ENCODE measurements around the gene HNRNPM. TPM values are rescaled to one million over a fixed set of nuclear protein-coding genes. Genes with fewer than 3 reads are reported as not detected.

HNRNPM gene
- total RNA-seq, 2 experiments from 2014 or later = 269 to 272 TPM

GRCh38 chr19:8461376-8461775, 16.6 kb downstream of the HNRNPM start:
- DNase-seq (no peak), ATAC-seq (ENCODE audit: poor library complexity) (no peak)
- Histone ChIP-seq H3K36me3 (ENCODE audit: insufficient read depth, low read length) (peaks cover 88% of the 10 kb centered on the region), H3K4me3 (ENCODE audit: low read length) (no peak overlapping the region), H3K27ac (ENCODE audit: low read depth in 1 of 2, low read length in 2 of 2) (no peak overlapping the region), H3K9me3 (ENCODE audit: control insufficient read depth in 1 of 2, insufficient read depth in 1 of 2, low read length in 2 of 2) (no peaks in the 10 kb centered on the region), H3K4me1 (ENCODE audit: insufficient read depth, low read length) (peaks cover 23% of the 10 kb centered on the region), H3K27me3 (ENCODE audit: control insufficient read depth in 1 of 2, insufficient read depth in 2 of 2, low read length in 2 of 2) (no peaks in the 10 kb centered on the region)
- H3K27me3 Mint-ChIP-seq = no peaks in the 10 kb centered on the region
- TF ChIP-seq CTCF (IDR thresholded peaks at IDR 0.05) = no peak
- peaks cover 80% of the 10 kb centered on the region for H3K4me1 Mint-ChIP-seq (ENCODE audit: low read depth)
- H3K4me3 Mint-ChIP-seq = no peak overlapping the region
- POLR2A ChIA-PET = no interaction called here
- no peaks in the 10 kb centered on the region for H3K9me3 Mint-ChIP-seq
- CTCF ChIA-PET = no interaction called here
- intact Hi-C loops (cut with DNase I, micrococcal nuclease) = no loop called here
- peak overlapping the region; percentile 43 for H3K27ac Mint-ChIP-seq
- H3K36me3 Mint-ChIP-seq (ENCODE audit: low read depth) = peaks cover 96% of the 10 kb centered on the region

DNA sequence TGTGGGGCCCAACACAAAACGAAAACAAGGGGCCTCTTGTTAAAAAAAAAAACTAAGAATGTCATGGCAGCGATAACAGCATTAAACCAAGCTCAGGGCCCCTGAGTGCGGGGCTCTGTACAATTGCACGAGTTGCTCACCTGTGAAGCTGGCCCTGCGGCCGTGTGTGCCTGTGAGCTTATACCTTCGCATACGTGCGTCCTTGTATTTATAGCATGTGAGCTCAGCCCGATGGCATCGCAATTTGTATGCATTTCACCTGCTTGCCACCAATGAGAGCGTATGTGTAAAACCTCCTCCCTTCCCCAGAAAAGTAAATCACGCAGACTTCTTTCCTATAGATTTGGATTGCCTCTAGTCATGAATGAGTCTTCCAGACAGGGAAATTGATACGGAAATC, 17.1 kb downstream of the HNRNPM start:
- H3K4me1 Mint-ChIP-seq (ENCODE audit: low read depth) = peaks cover 76% of the 10 kb centered on the region
- CTCF ChIA-PET = no interaction called here
- no peaks in the 10 kb centered on the region for H3K9me3 Mint-ChIP-seq
- Histone ChIP-seq H3K27ac (ENCODE audit: low read depth in 1 of 2, low read length in 2 of 2) (no peak overlapping the region), H3K4me3 (ENCODE audit: low read length) (no peak overlapping the region), H3K9me3 (ENCODE audit: control insufficient read depth in 1 of 2, insufficient read depth in 1 of 2, low read length in 2 of 2) (no peaks in the 10 kb centered on the region), H3K4me1 (ENCODE audit: insufficient read depth, low read length) (peaks cover 19% of the 10 kb centered on the region), H3K36me3 (ENCODE audit: insufficient read depth, low read length) (peaks cover 88% of the 10 kb centered on the region), H3K27me3 (ENCODE audit: control insufficient read depth in 1 of 2, insufficient read depth in 2 of 2, low read length in 2 of 2) (no peaks in the 10 kb centered on the region)
- DNase-seq (no peak), ATAC-seq (ENCODE audit: poor library complexity) (no peak)
- H3K27ac Mint-ChIP-seq = no peak overlapping the region
- H3K27me3 Mint-ChIP-seq = no peaks in the 10 kb centered on the region
- peaks cover 96% of the 10 kb centered on the region for H3K36me3 Mint-ChIP-seq (ENCODE audit: low read depth)
- POLR2A ChIA-PET = interaction anchor here (1.3 to 1.6 kb wide), 3 partner anchors 11 to 19 kb away, joined by 3 to 5 read pairs (median 4); no protein-coding TSS in a partner anchor
- intact Hi-C loops (cut with DNase I, micrococcal nuclease) = no loop called here
- TF ChIP-seq CTCF (IDR thresholded peaks at IDR 0.05) = no peak
- H3K4me3 Mint-ChIP-seq = no peak overlapping the region

DNA sequence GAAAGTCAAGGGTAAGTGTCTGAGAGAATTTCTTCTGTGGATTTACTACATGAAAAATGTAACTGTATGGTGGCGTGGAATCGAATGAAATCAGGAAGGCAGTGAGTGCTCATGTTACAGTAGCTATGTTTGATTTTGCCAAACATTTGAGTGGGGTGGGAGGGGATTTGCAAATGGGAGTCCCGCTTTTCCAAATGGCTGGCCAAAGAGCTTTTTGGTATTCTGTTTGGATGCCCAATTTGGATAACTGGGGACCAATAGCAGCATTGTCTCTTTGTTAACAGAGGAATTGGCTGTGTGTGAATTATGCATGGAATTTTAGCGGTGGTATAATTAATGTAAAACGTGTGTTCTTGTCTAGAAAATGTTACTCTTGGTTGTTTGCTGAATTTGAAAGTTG, 17.8 kb downstream of the HNRNPM start:
- peaks cover 96% of the 10 kb centered on the region for H3K36me3 Mint-ChIP-seq (ENCODE audit: low read depth)
- Histone ChIP-seq H3K4me3 (ENCODE audit: low read length) (no peak overlapping the region), H3K27me3 (ENCODE audit: control insufficient read depth in 1 of 2, insufficient read depth in 2 of 2, low read length in 2 of 2) (no peaks in the 10 kb centered on the region), H3K4me1 (ENCODE audit: insufficient read depth, low read length) (peaks cover 16% of the 10 kb centered on the region), H3K27ac (ENCODE audit: low read depth in 1 of 2, low read length in 2 of 2) (no peak overlapping the region), H3K36me3 (ENCODE audit: insufficient read depth, low read length) (peaks cover 88% of the 10 kb centered on the region), H3K9me3 (ENCODE audit: control insufficient read depth in 1 of 2, insufficient read depth in 1 of 2, low read length in 2 of 2) (no peaks in the 10 kb centered on the region)
- intact Hi-C loops (cut with DNase I, micrococcal nuclease) = no loop called here
- peaks cover 78% of the 10 kb centered on the region for H3K4me1 Mint-ChIP-seq (ENCODE audit: low read depth)
- no peak for DNase-seq
- no peak for TF ChIP-seq CTCF (IDR thresholded peaks at IDR 0.05)
- no peaks in the 10 kb centered on the region for H3K9me3 Mint-ChIP-seq
- ChIA-PET CTCF (no interaction called here), POLR2A (interaction anchor here (1.3 to 1.6 kb wide), 3 partner anchors 11 to 18 kb away, joined by 3 to 5 read pairs (median 4); no protein-coding TSS in a partner anchor)
- no peak for ATAC-seq (ENCODE audit: poor library complexity)
- no peak overlapping the region for H3K27ac Mint-ChIP-seq
- no peak overlapping the region for H3K4me3 Mint-ChIP-seq
- no peaks in the 10 kb centered on the region for H3K27me3 Mint-ChIP-seq

Data from CD4-positive, alpha-beta T cell (primary cell).